ENCODE results near the gene LPAR5. TPM values are rescaled to one million over a fixed set of nuclear protein-coding genes. Genes with fewer than 3 reads are reported as not detected.

LPAR5 gene
- total and polyA plus RNA-seq, 2 of the 13 experiments (the other 11 are each of a cell fraction or from before 2014, with no cell fraction given): 0.09 to 0.32 TPM

GRCh38 chr12:6662906-6663742 is 27.4 kb upstream of the LPAR5 start, which contains the start of gene ING4 (continued):
- TF ChIP-seq ZHX2 (IDR thresholded peaks at IDR 0.05; ENCODE audit: low read depth): peak; percentile 99
- no peak for TF ChIP-seq ZHX2 (CRISPR knock-in tag; IDR thresholded peaks at IDR 0.05; ENCODE audit: borderline replicate concordance)
- TF ChIP-seq ARNT (IDR thresholded peaks at IDR 0.05): no peak
- TF ChIP-seq HIC2 (CRISPR knock-in tag; IDR thresholded peaks at IDR 0.05; ENCODE audit: low read depth): no peak
- peak; percentile 88 for TF ChIP-seq SIN3B (IDR thresholded peaks at IDR 0.05; ENCODE audit: low read length)
- peak; percentile 96 for TF ChIP-seq IRF2 (CRISPR knock-in tag; IDR thresholded peaks at IDR 0.05)
- peak; percentile 91 for TF ChIP-seq YEATS2 (CRISPR knock-in tag; IDR thresholded peaks at IDR 0.05; ENCODE audit: borderline replicate concordance)
- TF ChIP-seq NFATC3 (CRISPR knock-in tag; IDR thresholded peaks at IDR 0.05): 0 out of 2 replicates have a peak, but pooled peaks have one; percentile 41
- no peak for TF ChIP-seq ZNF326 (CRISPR knock-in tag; IDR thresholded peaks at IDR 0.05; ENCODE audit: borderline replicate concordance)
- peak; percentile 3; the same call in 1 of the 2 replicates for TF ChIP-seq CHD4 (IDR thresholded peaks at IDR 0.05; ENCODE audit: borderline replicate concordance, low read length)
- TF ChIP-seq ZNF207 (IDR thresholded peaks at IDR 0.05; ENCODE audit: borderline replicate concordance): no peak
- TF ChIP-seq ARHGAP35 (CRISPR knock-in tag; IDR thresholded peaks at IDR 0.05; ENCODE audit: borderline replicate concordance): no peak; the same call in 1 of the 2 replicates
- no peak for TF ChIP-seq PRMT3 (CRISPR knock-in tag; IDR thresholded peaks at IDR 0.05; ENCODE audit: borderline replicate concordance, low read depth)
- TF ChIP-seq, protein P1, sequence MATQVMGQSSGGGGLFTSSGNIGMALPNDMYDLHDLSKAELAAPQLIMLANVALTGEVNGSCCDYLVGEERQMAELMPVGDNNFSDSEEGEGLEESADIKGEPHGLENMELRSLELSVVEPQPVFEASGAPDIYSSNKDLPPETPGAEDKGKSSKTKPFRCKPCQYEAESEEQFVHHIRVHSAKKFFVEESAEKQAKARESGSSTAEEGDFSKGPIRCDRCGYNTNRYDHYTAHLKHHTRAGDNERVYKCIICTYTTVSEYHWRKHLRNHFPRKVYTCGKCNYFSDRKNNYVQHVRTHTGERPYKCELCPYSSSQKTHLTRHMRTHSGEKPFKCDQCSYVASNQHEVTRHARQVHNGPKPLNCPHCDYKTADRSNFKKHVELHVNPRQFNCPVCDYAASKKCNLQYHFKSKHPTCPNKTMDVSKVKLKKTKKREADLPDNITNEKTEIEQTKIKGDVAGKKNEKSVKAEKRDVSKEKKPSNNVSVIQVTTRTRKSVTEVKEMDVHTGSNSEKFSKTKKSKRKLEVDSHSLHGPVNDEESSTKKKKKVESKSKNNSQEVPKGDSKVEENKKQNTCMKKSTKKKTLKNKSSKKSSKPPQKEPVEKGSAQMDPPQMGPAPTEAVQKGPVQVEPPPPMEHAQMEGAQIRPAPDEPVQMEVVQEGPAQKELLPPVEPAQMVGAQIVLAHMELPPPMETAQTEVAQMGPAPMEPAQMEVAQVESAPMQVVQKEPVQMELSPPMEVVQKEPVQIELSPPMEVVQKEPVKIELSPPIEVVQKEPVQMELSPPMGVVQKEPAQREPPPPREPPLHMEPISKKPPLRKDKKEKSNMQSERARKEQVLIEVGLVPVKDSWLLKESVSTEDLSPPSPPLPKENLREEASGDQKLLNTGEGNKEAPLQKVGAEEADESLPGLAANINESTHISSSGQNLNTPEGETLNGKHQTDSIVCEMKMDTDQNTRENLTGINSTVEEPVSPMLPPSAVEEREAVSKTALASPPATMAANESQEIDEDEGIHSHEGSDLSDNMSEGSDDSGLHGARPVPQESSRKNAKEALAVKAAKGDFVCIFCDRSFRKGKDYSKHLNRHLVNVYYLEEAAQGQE (IDR thresholded peaks at IDR 0.05; ENCODE audit: borderline replicate concordance in 1 of 2, low read depth in 1 of 2, low read length in 2 of 2): no peak
- no peak for TF ChIP-seq FOXP1 (IDR thresholded peaks at IDR 0.05)
- TF ChIP-seq FOXP1 (CRISPR knock-in tag; IDR thresholded peaks at IDR 0.05): no peak
- no peak for TF ChIP-seq MTA3 (CRISPR knock-in tag; IDR thresholded peaks at IDR 0.05)
- TF ChIP-seq TBX2 (CRISPR knock-in tag; IDR thresholded peaks at IDR 0.05; ENCODE audit: borderline replicate concordance): peak; percentile 88
- peak; percentile 48; the same call in 1 of the 2 replicates for TF ChIP-seq ZNF331 (CRISPR knock-in tag; IDR thresholded peaks at IDR 0.05)

Measured in HepG2 (cell line).